ENCODE measurements around the gene ZP1. TPM values are rescaled to one million over a fixed set of nuclear protein-coding genes. Genes with fewer than 3 reads are reported as not detected.

Gene ZP1
- total and polyA plus RNA-seq, 10 of the 15 experiments (the other 5 are each of a cell fraction or from before 2014, with no cell fraction given): not detected

DNA sequence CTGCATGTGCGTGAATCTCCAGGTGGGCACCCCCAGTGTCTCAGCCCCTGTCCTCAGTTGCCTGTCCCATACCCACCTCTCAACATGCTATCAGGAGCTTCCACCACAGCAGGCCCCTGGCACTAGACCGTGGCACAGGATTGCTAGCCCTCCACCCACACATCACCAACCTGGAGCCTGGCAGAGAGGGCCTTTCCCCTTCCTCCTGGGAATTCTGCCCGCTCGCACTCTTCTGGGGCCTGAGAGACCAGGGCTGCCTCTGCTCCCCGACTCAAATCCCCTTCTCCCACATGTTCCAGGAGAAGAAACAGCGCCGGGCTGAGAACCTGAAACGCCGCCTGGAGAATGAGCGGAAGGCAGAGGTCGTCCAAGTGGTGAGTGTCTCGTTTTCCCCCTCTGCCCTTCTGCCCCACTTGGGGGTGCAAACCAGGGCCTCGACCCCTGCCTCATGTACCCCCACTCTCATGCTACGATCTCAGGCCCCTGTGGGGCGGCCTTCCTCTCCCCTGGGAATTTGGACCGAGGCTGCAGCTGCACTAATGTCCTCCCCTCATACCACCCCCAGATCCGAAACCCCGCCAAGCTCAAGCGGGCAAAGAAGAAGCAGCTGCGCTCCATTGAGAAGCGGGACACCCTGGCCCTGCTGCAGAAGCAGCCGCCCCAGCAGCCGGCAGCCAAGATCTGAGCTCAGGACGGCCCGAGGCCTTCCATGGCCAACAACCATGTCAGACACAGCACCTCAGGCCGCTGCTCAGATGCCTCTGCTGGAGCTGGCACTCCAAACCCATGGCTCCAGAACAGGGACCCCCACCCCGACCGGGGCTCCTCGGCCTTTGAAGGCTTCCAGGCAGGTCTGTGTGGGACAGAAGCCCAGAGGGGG is 17.5 kb upstream of the ZP1 start:
- no peak overlapping the region for H2AFZ ChIP-seq (ENCODE audit: control insufficient read depth, low read depth, low read length)
- no peaks in the 10 kb centered on the region for H3K4me1 ChIP-seq (ENCODE audit: control insufficient read depth, insufficient read depth, low read length)
- no peak overlapping the region for H3K4me2 ChIP-seq (ENCODE audit: control insufficient read depth, insufficient read depth)
- 91% methylated on average over 26 of the region's 29 CpGs for WGBS (ENCODE audit: insufficient coverage, insufficient replicate concordance, low lambda C conversion rate, missing lambda C conversion rate)
- H3K9me3 ChIP-seq (replicated peaks; ENCODE audit: control insufficient read depth, insufficient read depth, low read length): no peaks in the 10 kb centered on the region
- H3K79me2 ChIP-seq (ENCODE audit: control insufficient read depth, insufficient read depth, low read length): peaks cover 13% of the 10 kb centered on the region
- TF ChIP-seq MEF2B (IDR thresholded peaks at IDR 0.05; ENCODE audit: partially characterized antibody, poor library complexity, severe bottlenecking) (no peak), ATF7 (IDR thresholded peaks at IDR 0.05; ENCODE audit: low read depth) (no peak), CREB1 (IDR thresholded peaks at IDR 0.05; ENCODE audit: low read depth) (no peak), MTA3 (IDR thresholded peaks at IDR 0.05; ENCODE audit: borderline replicate concordance, low read length) (no peak), FOXK2 (IDR thresholded peaks at IDR 0.05) (no peak)
- SMC1A ChIA-PET (ENCODE audit: uncharacterized antibody, unreplicated experiment): no interaction called here
- H3K27me3 ChIP-seq (replicated peaks in 1 of 2; ENCODE audit: control insufficient read depth in 2 of 2, insufficient read depth in 2 of 2, low read length in 1 of 2): no peaks in the 10 kb centered on the region
- no peaks in the 10 kb centered on the region for H4K20me1 ChIP-seq (ENCODE audit: control insufficient read depth, insufficient read depth)
- in situ Hi-C loops (cut with MboI) (no loop called here), intact Hi-C loops (cut with micrococcal nuclease; ENCODE audit: unreplicated experiment) (loop anchor here (10.0 kb wide), 1 partner anchor 105 kb away; the partner anchor contains the start of gene SLC15A3)
- no peak for DNase-seq (ENCODE audit: low read depth, low spot score)
- FAIRE-seq: no peak
- POLR2A ChIA-PET: no interaction called here
- no peak for ATAC-seq
- no TSS peak for BruUV-seq (replicated peaks)
- H3K27ac ChIP-seq (ENCODE audit: control insufficient read depth, insufficient read depth): no peak overlapping the region
- CTCF ChIA-PET: interaction anchor here (0.6 kb wide), 1 partner anchor 68 kb away, joined by 4 read pairs; no protein-coding TSS in a partner anchor
- H3K4me3 ChIP-seq: no peak overlapping the region
- RAD21 ChIA-PET (ENCODE audit: unreplicated experiment): no interaction called here
- H3K9ac ChIP-seq (ENCODE audit: control insufficient read depth, insufficient read depth, low read length): no peak overlapping the region
- peaks cover 8 to 27% of the 10 kb centered on the region in 2 experiments for H3K36me3 ChIP-seq (ENCODE audit: control insufficient read depth in 2 of 2, insufficient read depth in 2 of 2, low read length in 1 of 2)

DNA sequence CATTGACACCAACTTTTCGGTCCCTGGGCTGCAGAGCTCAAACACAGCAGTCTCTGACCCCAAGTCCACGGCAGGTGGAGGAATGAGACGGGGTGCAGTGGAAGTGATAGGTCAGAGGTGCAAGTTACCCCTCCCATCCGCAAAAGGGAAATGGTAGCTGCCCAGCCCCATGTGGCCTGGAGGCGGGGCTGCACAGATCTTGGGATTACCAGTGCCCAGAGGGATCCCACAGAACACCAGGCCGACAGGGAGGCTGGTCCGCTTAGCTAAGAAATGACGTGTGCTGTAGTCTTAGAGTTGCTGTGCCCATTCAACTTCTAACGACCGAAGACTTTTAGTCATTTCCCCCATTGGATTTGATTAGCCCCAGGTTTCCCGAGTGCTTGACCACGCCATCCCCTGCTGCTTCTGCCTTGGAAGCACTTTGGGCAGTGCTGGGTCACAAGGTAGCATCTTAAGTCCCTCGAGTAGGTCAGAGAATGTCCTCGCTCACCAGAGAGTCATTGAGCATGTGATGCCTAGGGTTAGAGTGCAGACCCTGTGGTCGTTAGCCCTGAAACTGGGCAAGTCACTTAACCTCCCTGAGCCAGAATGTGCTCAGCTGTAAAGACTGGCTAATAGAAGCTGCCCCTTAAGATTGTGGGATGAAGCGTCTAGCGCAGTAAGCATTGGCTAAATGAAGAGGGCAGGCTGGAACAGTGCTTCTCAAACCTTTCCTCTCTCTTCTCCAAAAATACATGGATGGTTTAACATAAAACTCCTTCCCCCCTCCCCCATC is 15.8 kb upstream of the ZP1 start:
- FAIRE-seq (no peak), DNase-seq (ENCODE audit: low read depth, low spot score) (no peak)
- RAD21 ChIA-PET (ENCODE audit: unreplicated experiment): no interaction called here
- TF ChIP-seq EED (IDR thresholded peaks at IDR 0.05; ENCODE audit: low read depth) (no peak), SREBF2 (IDR thresholded peaks at IDR 0.05; ENCODE audit: low read length) (no peak), BHLHE40 (IDR thresholded peaks at IDR 0.05; ENCODE audit: borderline replicate concordance in 1 of 2, low read depth in 2 of 2, low read length in 1 of 2) (no peak), MEF2A (IDR thresholded peaks at IDR 0.05; ENCODE audit: insufficient read depth, low read depth, low read length) (no peak)
- TF ChIP-seq, protein P1, sequence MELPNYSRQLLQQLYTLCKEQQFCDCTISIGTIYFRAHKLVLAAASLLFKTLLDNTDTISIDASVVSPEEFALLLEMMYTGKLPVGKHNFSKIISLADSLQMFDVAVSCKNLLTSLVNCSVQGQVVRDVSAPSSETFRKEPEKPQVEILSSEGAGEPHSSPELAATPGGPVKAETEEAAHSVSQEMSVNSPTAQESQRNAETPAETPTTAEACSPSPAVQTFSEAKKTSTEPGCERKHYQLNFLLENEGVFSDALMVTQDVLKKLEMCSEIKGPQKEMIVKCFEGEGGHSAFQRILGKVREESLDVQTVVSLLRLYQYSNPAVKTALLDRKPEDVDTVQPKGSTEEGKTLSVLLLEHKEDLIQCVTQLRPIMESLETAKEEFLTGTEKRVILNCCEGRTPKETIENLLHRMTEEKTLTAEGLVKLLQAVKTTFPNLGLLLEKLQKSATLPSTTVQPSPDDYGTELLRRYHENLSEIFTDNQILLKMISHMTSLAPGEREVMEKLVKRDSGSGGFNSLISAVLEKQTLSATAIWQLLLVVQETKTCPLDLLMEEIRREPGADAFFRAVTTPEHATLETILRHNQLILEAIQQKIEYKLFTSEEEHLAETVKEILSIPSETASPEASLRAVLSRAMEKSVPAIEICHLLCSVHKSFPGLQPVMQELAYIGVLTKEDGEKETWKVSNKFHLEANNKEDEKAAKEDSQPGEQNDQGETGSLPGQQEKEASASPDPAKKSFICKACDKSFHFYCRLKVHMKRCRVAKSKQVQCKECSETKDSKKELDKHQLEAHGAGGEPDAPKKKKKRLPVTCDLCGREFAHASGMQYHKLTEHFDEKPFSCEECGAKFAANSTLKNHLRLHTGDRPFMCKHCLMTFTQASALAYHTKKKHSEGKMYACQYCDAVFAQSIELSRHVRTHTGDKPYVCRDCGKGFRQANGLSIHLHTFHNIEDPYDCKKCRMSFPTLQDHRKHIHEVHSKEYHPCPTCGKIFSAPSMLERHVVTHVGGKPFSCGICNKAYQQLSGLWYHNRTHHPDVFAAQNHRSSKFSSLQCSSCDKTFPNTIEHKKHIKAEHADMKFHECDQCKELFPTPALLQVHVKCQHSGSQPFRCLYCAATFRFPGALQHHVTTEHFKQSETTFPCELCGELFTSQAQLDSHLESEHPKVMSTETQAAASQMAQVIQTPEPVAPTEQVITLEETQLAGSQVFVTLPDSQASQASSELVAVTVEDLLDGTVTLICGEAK (IDR thresholded peaks at IDR 0.05; ENCODE audit: borderline replicate concordance): no peak

More for the DNA sequence above, 15.8 kb upstream of the ZP1 start:
- no peak overlapping the region for H3K4me2 ChIP-seq (ENCODE audit: control insufficient read depth, insufficient read depth)
- peaks cover 8 to 27% of the 10 kb centered on the region in 2 experiments for H3K36me3 ChIP-seq (ENCODE audit: control insufficient read depth in 2 of 2, insufficient read depth in 2 of 2, low read length in 1 of 2)
- CTCF ChIA-PET: no interaction called here
- no peaks in the 10 kb centered on the region for H3K27me3 ChIP-seq (replicated peaks in 1 of 2; ENCODE audit: control insufficient read depth in 2 of 2, insufficient read depth in 2 of 2, low read length in 1 of 2)
- WGBS (ENCODE audit: insufficient coverage, insufficient replicate concordance, low lambda C conversion rate, missing lambda C conversion rate): 91% methylated on average over 17 of the region's 17 CpGs
- no peaks in the 10 kb centered on the region for H3K9me3 ChIP-seq (replicated peaks; ENCODE audit: control insufficient read depth, insufficient read depth, low read length)
- no peak for ATAC-seq
- H3K27ac ChIP-seq (ENCODE audit: control insufficient read depth, insufficient read depth): no peak overlapping the region
- no peak overlapping the region for H3K9ac ChIP-seq (ENCODE audit: control insufficient read depth, insufficient read depth, low read length)
- no peaks in the 10 kb centered on the region for H3K4me1 ChIP-seq (ENCODE audit: control insufficient read depth, insufficient read depth, low read length)
- H4K20me1 ChIP-seq (ENCODE audit: control insufficient read depth, insufficient read depth): no peaks in the 10 kb centered on the region
- POLR2A ChIA-PET: no interaction called here
- H2AFZ ChIP-seq (ENCODE audit: control insufficient read depth, low read depth, low read length): no peak overlapping the region
- intact Hi-C loops (cut with micrococcal nuclease; ENCODE audit: unreplicated experiment): no loop called here
- H3K4me3 ChIP-seq: no peak overlapping the region
- H3K79me2 ChIP-seq (ENCODE audit: control insufficient read depth, insufficient read depth, low read length): no peaks in the 10 kb centered on the region
- in situ Hi-C loops (cut with MboI): no loop called here
- SMC1A ChIA-PET (ENCODE audit: uncharacterized antibody, unreplicated experiment): no interaction called here
- no TSS peak for BruUV-seq (replicated peaks)
